Activated CD4-positive, alpha-beta T cell treated with anti-CD3 and anti-CD28 coated beads for 48 hours (primary cell): Measurements from ENCODE around the gene SHISA8.
"Not testable (repeated sequence)": the region's sequence is repeated elsewhere in the genome, so short reads cannot be mapped to it uniquely, and the experiment has no call there.

ENCODE experiments used
- DNase-seq: peaks from one replicate; pipeline ENCODE4 v3.0.0-alpha.2; 2020

SHISA8 gene

GRCh38 chr22:41898645-41899044, 16.2 kb downstream of the SHISA8 start:
- no peak for DNase-seq

GRCh38 chr22:41893591-41894375, 21.1 kb downstream of the SHISA8 start:
- DNase-seq, result no peak

DNA sequence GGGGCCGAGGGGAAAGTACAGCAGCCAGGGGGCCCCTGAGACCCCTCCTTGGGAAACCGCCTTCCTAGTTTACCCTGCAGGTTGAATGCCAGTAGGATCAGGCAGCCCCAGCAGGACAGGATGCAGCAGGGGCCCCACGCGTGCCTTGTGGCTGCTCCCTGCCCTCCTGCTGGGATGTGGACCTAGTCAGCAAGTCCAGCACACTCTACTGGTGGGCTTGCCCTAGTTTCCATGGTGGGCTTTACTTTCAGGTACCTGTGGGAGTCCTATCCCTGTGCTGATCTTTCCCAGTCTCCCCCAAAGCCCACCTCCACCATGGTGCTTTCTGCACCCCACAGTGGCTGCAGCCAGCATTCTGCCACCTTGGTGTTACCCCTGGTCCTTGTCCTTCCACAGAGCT, 22.2 kb downstream of the SHISA8 start:
- no peak for DNase-seq

DNA sequence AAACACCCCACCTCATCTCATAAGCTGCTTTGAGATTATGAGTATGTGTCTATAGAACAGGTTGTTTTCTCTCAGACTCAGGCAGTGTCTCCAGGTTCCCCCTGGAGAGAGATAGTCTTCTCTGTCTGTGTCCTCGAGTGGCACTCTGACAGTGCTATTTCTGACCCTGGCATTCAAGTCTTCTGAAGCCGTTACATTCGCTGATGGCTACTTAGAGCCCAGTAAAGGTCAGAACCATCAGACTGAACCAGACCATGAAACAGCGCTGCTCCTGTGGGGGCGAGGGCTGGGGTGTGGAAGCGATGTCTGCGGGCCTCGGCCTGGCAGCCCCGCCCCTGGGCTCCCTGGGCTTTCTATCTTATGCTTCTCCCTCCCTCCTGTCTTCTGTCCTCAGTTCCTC, 23.5 kb downstream of the SHISA8 start:
- DNase-seq, result no peak

- no peak for DNase-seq
Observed at GRCh38 chr22:41888627-41889200, 26.2 kb downstream of the SHISA8 start.

DNA sequence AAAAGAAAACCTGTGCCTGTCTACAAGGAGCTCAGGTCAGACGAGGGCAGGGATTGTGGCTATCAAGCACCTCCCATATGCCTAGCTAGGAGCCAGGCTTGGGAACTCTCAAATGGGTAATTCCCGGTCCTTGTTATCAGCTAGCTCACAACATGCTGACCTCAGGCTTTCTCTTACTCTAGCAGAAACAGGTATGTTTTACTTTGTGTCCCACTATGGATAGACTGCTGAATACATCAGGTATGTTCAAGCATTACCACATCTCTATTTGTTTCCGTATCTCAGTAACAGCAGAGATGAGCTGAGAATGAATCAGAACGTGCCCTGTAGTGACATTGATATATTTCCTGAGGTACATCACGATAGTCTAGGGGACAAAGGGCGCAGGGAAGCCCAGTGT, 29.4 kb downstream of the SHISA8 start:
- no peak for DNase-seq

DNA sequence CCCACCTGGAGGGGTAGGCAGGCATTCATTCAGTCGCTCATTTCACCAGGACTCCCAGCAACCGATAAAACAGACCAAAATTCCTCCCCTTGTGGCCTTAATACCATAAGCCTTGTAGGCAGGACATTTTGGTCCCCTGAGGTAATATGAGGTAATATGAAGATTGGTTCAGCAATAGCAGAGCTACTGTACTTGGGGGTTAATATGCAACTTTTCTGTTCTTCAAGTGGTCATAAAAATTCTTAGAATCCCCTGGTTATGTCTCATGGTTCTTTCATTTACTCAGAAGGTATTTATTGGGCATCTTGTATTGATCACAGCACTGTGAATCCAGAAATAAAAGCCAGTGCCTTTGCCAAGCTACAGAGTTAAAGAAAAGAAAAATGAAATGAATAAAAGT, 29.8 kb downstream of the SHISA8 start:
- DNase-seq, result no peak

DNA sequence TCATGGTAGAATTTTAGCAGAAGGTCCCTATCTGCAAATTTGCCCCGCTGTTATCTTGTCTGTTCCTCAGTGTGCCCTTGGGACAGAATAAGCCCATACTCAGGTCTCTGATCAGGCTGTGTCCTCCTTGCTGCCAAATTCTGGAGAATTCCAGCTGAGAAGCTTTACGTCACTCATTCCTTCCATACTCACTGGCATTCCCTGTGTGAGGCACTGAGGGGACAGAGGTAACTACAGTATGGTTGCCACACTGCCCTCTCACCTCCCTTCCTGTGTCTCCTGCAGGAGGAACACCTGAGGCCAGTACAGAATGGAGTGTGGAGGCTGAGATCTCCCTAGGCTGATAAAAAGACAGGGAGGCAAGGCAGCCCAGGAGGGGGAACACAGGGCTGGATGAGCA, 31.5 kb downstream of the SHISA8 start:
- DNase-seq, result no peak

DNA sequence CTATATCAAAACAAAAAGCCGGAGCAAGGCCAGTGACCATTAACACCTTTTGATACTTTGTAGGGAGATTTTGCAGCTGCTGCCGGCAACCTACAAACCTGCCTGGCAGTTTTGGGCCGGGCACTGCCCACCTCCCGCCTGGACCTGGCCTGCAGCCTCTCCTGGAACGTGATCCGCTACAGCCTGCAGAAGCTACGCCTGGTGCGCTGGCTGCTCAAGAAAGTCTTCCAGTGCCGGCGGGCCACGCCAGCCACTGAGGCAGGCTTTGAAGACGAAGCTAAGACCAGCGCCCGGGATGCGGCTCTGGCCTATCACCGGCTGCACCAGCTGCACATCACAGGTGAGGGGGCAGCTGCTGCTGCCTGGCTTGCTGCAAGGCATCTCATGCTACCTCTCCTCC, 34.2 kb downstream of the SHISA8 start:
- DNase-seq, result no peak

GRCh38 chr22:41876675-41877074, 38.2 kb downstream of the SHISA8 start:
- DNase-seq, result no peak

DNA sequence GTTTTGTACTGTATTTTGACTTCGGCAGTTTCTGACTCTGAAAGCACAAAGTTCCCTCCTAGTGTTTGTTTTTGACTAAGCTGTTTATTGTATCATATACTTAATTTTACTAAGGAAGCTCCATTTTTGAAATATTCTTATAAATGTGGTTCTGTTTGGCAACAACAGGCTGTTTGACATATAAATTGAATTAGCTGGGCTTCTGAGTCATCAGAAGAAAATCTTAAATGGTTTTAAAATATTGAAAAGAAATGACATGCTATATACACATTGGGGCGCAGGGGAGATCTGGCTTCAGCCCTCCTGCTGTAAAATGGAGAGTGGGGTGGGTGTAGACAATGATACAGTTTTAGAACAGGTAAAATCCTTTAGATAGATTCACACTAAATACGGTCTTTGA, 38.6 kb downstream of the SHISA8 start:
- DNase-seq, result no peak

GRCh38 chr22:41875531-41876270, 39.2 kb downstream of the SHISA8 start:
- DNase-seq, result no peak

DNA sequence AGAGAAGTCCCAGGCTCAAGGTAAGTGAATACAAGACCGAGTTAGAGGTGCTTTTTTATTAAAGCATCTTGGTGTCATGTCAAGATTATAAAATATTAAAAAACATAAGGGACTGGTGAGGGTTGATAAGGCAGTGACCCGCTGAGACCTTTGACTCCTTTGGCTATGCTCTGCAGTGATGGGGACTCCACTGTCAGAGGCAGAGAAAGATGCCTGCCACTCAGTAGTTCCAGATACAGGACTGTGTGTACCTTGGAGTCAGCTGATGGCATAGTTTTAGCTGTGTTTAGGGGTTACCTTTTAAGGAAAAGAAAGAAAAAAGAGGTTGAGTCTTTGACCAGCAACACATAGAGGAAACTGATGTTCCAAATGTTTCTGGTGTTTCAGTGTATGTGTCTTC, 40.8 kb downstream of the SHISA8 start:
- DNase-seq, result no peak

GRCh38 chr22:41873391-41873790, 41.5 kb downstream of the SHISA8 start:
- DNase-seq, result peak; percentile 60

GRCh38 chr22:41870786-41871185, 44.1 kb downstream of the SHISA8 start:
- no peak for DNase-seq

GRCh38 chr22:41870081-41870480, 44.8 kb downstream of the SHISA8 start:
- DNase-seq, result not testable (repeated sequence)

DNA sequence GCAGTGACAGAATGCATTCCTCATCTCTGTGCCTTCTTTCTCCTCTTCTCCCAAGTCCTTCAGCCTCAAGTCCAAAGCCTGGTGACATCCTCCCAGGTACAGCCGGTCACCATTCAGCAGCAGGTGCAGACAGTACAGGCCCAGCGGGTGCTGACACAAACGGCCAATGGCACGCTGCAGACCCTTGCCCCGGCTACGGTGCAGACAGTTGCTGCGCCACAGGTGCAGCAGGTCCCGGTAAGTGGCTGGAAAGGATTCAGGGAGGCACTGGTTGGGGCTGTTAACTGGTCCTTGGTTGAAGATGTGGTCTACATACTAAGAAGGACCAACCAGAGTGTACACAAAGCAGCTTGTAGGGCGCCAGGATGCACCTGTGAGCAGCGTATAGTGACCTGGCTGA, 46.3 kb downstream of the SHISA8 start:
- DNase-seq, result no peak

GRCh38 chr22:41863472-41863871, 51.4 kb downstream of the SHISA8 start:
- DNase-seq, result no peak

DNA sequence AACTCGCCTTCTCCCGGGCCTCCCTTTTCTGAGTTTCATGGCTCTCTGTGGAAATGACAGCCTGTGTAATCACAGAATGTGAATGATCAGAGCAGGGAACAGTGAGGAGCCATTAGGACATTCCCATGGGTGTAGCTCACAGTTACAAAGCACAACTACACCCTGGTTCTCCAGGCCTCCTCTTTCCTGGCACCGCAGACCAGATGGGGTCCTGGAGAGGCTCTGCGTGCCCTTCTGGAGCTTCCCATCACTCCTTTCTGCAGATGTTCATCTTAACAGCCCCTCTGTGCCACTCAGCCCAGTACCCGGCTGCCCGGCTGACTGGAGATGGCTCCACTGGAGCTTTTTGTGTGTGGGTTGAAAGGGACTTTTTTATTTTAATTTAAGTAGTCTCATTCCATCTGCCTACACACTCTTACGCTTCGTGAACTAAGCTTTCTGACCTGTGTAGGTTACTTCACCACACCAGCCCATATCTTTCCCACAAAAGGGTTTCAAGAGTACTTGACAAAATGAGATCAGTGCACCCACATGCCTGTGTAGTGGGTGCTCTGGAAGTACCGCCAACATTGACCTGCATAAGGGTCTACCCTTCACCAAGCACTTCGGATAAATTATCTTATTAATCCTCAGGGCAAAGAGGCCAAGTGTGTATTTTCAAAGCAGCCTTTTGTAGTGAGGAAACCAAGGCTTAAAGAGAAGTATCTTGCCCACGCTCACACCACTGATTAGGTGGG, 52.2 kb downstream of the SHISA8 start:
- DNase-seq, result peak; percentile 79

- peak; percentile 69 for DNase-seq
Observed at GRCh38 chr22:41862160-41862529, 52.7 kb downstream of the SHISA8 start.
